ENCODE data around the gene ZZZ3.

- TF ChIP-seq CTCF (conservative IDR thresholded peaks at IDR 0.05) (no peak), EZH2 (IDR thresholded peaks at IDR 0.05; ENCODE audit: low read depth) (no peak)
These were observed 23.9 kb upstream of the ZZZ3 start for GRCh38 chr1:77706321-77706720.
